GM12878 (cell line): ENCODE data around the gene GGT6.

ENCODE experiments used
- EED ChIP-seq: sonication (generic); IDR thresholded peaks from 2 replicates; pipeline ENCODE4 v1.6.1; 2016; ENCODE audit warnings: antibody characterized with exemption, low read depth
- FOXM1 ChIP-seq: IDR thresholded peaks from 2 replicates; pipeline ENCODE4 v1.6.1; 2012; ENCODE audit warnings: low read depth, mild to moderate bottlenecking, inconsistent platforms, low read length, moderate library complexity
- NRF1 ChIP-seq: conservative IDR thresholded peaks from 2 replicates; pipeline ENCODE4 v1.6.1; 2011; ENCODE audit warnings: mild to moderate bottlenecking, low read depth, low read length, improper control_type of control experiment
- RFX5 ChIP-seq: IDR thresholded peaks from 2 replicates; pipeline ENCODE4 v1.6.1; 2011; ENCODE audit warnings: low read depth, low read length, improper control_type of control experiment
- SREBF2 ChIP-seq: IDR thresholded peaks from 2 replicates; pipeline ENCODE4 v1.6.1; 2012; ENCODE audit warnings: mild to moderate bottlenecking, low read length
- TCF7 ChIP-seq: IDR thresholded peaks from 2 replicates; pipeline ENCODE4 v1.6.1; 2014; ENCODE audit warnings: antibody characterized with exemption, borderline replicate concordance

DNA sequence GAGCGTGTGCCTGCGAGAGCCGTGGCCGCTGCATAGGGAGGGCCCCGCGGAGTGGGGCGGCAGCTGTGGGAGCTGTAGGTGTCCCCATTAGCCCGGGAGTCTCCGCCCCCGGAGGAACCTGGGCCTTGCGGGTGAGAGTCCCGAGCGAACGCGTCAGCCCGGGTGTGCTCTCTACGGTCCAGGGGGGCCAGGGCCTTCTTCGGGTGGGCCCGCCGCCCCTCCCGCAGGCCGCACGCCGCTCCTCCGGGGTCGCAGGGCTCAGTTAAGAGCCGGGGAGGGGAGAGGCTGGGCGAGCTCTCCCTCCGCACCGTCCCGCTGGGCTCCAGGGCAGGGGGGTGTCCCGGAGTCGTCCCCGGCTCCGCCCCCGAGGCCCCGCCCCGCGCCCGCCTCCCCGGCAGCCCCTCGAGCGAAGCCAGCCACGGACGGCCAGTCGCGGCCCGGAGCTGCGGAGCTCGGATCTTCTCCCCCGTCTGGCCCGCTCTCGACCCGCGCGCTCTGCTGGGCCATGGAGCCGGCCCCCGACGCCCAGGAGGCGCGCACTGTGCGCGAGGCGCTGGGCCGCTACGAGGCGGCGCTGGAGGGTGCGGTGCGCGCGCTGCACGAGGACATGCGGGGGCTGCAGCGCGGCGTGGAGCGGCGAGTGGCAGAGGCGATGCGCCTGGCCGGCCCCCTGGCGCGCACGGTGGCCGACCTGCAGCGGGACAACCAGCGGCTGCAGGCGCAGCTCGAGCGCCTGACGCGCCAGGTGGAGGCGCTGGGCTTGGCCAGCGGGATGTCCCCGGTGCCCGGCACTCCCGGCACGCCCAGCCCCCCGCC is 23.9 kb upstream of the GGT6 start, which contains the start of gene SMTNL2:
- TF ChIP-seq FOXM1, result no peak
- TF ChIP-seq EED, result no peak
- TF ChIP-seq TCF7, result no peak
- no peak for TF ChIP-seq RFX5
- no peak for TF ChIP-seq NRF1
- TF ChIP-seq SREBF2, result no peak
